HG03558 (cell line): ENCODE measurements around the gene EHD3.

Experiments used
- ATAC-seq: cut with Tn5 transposase; IDR thresholded peaks from one replicate; pipeline ENCODE4 v1.9.1; 2021; ENCODE audit warnings: moderate number of reproducible peaks; ENCODE audit not compliant: unreplicated experiment; ENCODE audit errors: extremely low read depth

Gene EHD3

GRCh38 chr2:31212659-31213600 is 21.0 kb upstream of the EHD3 start:
- no peak for ATAC-seq

- ATAC-seq = no peak
These were observed 20.1 kb upstream of the EHD3 start for GRCh38 chr2:31213601-31214443.

GRCh38 chr2:31214444-31214915 is 19.5 kb upstream of the EHD3 start:
- no peak for ATAC-seq

- ATAC-seq = peak; percentile 32
These were observed 17.2 kb upstream of the EHD3 start for GRCh38 chr2:31216734-31217133.

GRCh38 chr2:31217465-31218200 is 16.3 kb upstream of the EHD3 start, which contains the start of gene CAPN14:
Gene CAPN14, minus strand, starts transcription at chr2:31217515. Its CDS starts 12,068 bp downstream, at chr2:31205447.
- ATAC-seq = no peak

GRCh38 chr2:31219131-31219969 is 14.6 kb upstream of the EHD3 start:
- peak; percentile 68 for ATAC-seq

GRCh38 chr2:31221544-31221943 is 12.4 kb upstream of the EHD3 start:
- ATAC-seq = no peak

- ATAC-seq = no peak
These were observed 11.9 kb upstream of the EHD3 start for GRCh38 chr2:31222071-31222470.

GRCh38 chr2:31223026-31223425 is 10.9 kb upstream of the EHD3 start:
- no peak for ATAC-seq

- no peak for ATAC-seq
These were observed 10.2 kb upstream of the EHD3 start for GRCh38 chr2:31223749-31224148.

GRCh38 chr2:31226266-31226665 is 7.7 kb upstream of the EHD3 start:
- ATAC-seq = no peak

GRCh38 chr2:31227110-31227509 is 6.8 kb upstream of the EHD3 start:
- no peak for ATAC-seq

GRCh38 chr2:31227711-31228125 is 6.2 kb upstream of the EHD3 start:
- no peak for ATAC-seq

GRCh38 chr2:31228717-31229116 is 5.2 kb upstream of the EHD3 start:
- no peak for ATAC-seq

GRCh38 chr2:31230751-31231150 is 3.2 kb upstream of the EHD3 start:
- ATAC-seq = no peak

- ATAC-seq = no peak
These were observed 2.2 kb upstream of the EHD3 start for GRCh38 chr2:31231571-31232302.

- ATAC-seq = no peak
These were observed 1.4 kb upstream of the EHD3 start for GRCh38 chr2:31232586-31232985.

- no peak for ATAC-seq
These were observed 721 bp upstream of the EHD3 start for GRCh38 chr2:31233231-31233630.
